Mesothelial cell of epicardium (in vitro differentiated cells): Measurements from ENCODE around the gene TANGO6. TPM values are rescaled to one million over a fixed set of nuclear protein-coding genes. Genes with fewer than 3 reads are reported as not detected.

Experiments
- DNase-seq, 2 experiments: peaks; one replicate each; pipeline ENCODE4 v3.0.0; 2021; ENCODE audit warnings: low spot score in 2 of 2; ENCODE audit not compliant: unreplicated experiment in 2 of 2
- H3K27ac Mint-ChIP-seq: 2 replicates; pipeline ENCODE4 v1.8.0; 2021; ENCODE audit warnings: mixed read lengths
- H3K27me3 Mint-ChIP-seq: 2 replicates; pipeline ENCODE4 v1.8.0; 2021; ENCODE audit warnings: low read depth, mixed read lengths
- H3K36me3 Mint-ChIP-seq: 2 replicates; pipeline ENCODE4 v1.8.0; 2021; ENCODE audit warnings: mixed read lengths
- H3K4me1 Mint-ChIP-seq: 2 replicates; pipeline ENCODE4 v1.8.0; 2021; ENCODE audit warnings: mixed read lengths
- H3K4me3 Mint-ChIP-seq: 2 replicates; pipeline ENCODE4 v1.8.0; 2021; ENCODE audit warnings: mild to moderate bottlenecking, moderate library complexity, mixed read lengths
- H3K9me3 Mint-ChIP-seq: 2 replicates; pipeline ENCODE4 v1.8.0; 2021; ENCODE audit warnings: mixed read lengths
- total RNA-seq: library from RNA; stranded (reverse); gene quantifications from 3 replicates; pipeline ENCODE4 v1.2.1, GENCODE V29; 2021
- TF ChIP-seq, protein P1 (sequence below): fragments of 200-600 bp; sonication (generic); IDR thresholded peaks from one replicate; pipeline ENCODE4 v1.5.0; 2021; ENCODE audit warnings: antibody characterized with exemption; ENCODE audit not compliant: unreplicated experiment

Gene TANGO6
- total RNA-seq, 1 donor from 2014 or later = 12.8 TPM

DNA sequence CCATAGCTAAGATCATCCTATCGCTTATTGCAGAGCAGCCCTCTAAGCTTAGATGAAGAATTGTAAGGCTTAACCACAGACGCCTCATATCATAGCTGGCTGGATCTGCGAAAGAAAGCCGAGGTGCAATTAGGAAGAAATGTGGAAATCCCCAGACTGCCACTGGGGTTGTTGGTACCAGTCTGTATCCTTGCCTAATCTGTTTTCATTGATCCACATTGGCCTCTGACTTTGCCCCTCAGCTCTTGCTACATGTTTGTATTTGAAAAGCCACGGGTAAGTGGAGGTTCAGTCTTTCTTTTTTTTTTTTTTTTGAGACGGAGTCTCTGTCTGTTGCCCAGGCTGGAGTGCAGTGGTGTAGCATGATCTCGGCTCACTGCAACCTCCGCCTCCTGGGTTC is 48.9 kb downstream of the TANGO6 start:
- no peaks in the 10 kb centered on the region for H3K4me1 Mint-ChIP-seq

DNA sequence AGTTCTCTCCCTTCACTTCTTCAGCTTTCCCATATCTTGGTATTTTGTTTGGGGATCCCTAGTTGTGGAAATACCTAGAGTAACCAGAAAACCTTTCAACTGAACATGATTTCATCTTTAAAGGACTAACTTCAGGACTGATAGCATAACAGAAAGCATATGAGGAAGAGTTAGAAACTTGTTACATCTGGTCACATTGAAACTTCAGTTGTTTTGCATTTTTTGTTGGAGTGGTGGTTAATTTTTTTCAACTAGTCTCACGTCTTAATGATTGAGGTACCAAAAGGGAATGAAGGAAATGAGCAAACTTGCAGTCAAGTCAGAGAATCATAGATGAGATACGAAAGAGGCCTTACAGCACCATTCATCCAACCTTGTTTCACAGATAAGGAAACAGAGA is 49.6 kb downstream of the TANGO6 start:
- Mint-ChIP-seq H3K4me1 (no peaks in the 10 kb centered on the region), H3K36me3 (no peaks in the 10 kb centered on the region), H3K27me3 (no peaks in the 10 kb centered on the region), H3K27ac (no peak overlapping the region), H3K4me3 (no peak overlapping the region), H3K9me3 (no peaks in the 10 kb centered on the region)
- no peak for DNase-seq
- TF ChIP-seq, protein P1, sequence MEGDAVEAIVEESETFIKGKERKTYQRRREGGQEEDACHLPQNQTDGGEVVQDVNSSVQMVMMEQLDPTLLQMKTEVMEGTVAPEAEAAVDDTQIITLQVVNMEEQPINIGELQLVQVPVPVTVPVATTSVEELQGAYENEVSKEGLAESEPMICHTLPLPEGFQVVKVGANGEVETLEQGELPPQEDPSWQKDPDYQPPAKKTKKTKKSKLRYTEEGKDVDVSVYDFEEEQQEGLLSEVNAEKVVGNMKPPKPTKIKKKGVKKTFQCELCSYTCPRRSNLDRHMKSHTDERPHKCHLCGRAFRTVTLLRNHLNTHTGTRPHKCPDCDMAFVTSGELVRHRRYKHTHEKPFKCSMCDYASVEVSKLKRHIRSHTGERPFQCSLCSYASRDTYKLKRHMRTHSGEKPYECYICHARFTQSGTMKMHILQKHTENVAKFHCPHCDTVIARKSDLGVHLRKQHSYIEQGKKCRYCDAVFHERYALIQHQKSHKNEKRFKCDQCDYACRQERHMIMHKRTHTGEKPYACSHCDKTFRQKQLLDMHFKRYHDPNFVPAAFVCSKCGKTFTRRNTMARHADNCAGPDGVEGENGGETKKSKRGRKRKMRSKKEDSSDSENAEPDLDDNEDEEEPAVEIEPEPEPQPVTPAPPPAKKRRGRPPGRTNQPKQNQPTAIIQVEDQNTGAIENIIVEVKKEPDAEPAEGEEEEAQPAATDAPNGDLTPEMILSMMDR = no peak

More for the DNA sequence above, 48.9 kb downstream of the TANGO6 start:
- H3K4me3 Mint-ChIP-seq = no peak overlapping the region
- no peak for DNase-seq
- TF ChIP-seq, protein P1 = no peak
- no peaks in the 10 kb centered on the region for H3K36me3 Mint-ChIP-seq
- H3K27me3 Mint-ChIP-seq = no peaks in the 10 kb centered on the region
- H3K9me3 Mint-ChIP-seq = no peaks in the 10 kb centered on the region
- H3K27ac Mint-ChIP-seq = no peak overlapping the region

DNA sequence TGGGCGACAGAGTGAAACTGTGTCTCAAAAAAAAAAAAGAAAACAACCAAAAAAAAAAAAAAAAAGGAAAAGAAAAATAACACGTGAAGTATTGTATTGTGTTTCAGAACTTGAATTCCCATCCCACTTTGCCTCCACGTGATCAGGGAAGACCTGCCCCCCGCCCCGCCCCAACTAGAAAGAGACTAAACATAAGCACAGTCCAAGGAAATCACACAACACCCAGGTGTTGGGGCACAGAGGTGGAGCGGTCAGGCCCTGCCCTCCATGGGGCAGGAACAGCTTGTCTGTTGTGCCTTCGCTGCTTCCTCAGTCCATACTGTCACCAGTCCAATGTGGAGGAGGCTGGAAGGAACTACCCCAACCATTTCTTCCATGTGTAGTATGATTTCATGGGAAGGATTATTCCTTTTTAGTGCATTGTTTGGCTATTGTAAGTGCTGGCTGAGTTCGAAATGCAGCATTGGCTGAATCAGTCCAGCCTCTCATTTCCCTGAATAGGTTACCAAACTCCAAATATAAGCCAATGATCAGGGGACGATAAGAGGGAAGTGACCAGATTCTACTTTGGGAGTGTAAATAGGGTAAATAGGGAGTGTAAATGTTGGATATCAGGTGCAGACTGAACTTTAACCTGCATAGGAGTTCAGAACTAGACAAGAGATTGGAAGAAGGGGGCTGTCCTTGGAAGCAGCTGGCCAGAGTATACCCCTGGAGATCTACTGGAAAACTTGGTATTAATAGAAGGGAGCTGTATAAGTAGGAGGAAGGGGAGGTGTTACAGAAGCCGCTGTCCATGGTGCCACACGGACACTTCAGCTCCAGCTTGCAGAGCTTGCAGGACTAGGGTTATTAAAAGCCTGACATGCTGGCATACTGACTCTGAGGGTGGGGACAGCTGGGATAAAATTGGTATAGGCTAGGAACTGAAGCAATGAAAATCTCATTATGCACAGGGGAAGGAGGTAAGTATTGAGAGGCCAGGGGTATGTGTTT is 50.7 kb downstream of the TANGO6 start:
- DNase-seq = peak in 1 of 2 experiments; percentile 45
- no peaks in the 10 kb centered on the region for H3K27me3 Mint-ChIP-seq
- H3K27ac Mint-ChIP-seq = no peak overlapping the region
- no peak overlapping the region for H3K4me3 Mint-ChIP-seq
- H3K36me3 Mint-ChIP-seq = no peaks in the 10 kb centered on the region
- H3K4me1 Mint-ChIP-seq = no peaks in the 10 kb centered on the region
- no peaks in the 10 kb centered on the region for H3K9me3 Mint-ChIP-seq
- TF ChIP-seq, protein P1 = no peak

DNA sequence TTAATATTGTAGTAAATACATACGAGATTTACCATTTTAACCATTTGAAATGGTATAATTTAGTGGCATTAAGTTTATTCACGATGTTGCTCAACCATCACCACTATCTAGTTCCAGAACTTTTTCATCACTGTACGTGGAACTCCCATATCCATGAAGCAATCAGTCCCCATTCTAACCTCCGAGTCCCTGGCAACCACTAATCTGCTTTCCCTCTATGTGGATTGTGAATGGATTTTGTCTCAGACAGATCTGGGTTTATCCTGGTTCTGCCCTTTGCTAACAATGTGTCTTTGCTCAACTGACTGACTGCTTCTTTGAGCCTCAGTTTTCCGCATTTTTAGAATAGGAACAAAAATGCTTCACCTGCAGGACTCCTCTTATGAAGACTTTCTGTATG is 51.4 kb downstream of the TANGO6 start:
- TF ChIP-seq, protein P1 = no peak
- Mint-ChIP-seq H3K4me3 (no peak overlapping the region), H3K9me3 (no peaks in the 10 kb centered on the region), H3K36me3 (no peaks in the 10 kb centered on the region), H3K27me3 (no peaks in the 10 kb centered on the region), H3K4me1 (no peaks in the 10 kb centered on the region), H3K27ac (no peak overlapping the region)
- DNase-seq = no peak

DNA sequence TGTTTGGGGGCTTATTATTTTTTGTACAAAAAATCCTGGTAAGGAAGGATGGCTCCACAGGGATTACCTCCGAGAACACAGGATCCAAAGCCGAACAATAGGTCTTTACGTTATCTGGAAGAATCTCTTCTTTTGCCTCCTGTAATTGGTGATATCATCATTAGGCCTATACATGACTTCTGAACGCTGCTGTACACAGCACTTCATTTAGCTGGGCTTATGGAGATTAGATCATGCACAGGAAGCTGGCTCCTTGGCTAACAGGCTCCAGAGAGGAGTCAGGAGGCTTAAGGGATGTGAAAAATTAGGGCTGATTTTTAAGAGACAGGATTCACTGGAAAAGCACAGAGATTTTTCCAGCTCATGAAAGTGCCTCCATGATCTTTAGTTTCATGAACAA is 54.7 kb downstream of the TANGO6 start:
- Mint-ChIP-seq H3K4me1 (peaks cover 3% of the 10 kb centered on the region), H3K27me3 (no peaks in the 10 kb centered on the region), H3K36me3 (no peaks in the 10 kb centered on the region), H3K4me3 (no peak overlapping the region), H3K27ac (no peak overlapping the region), H3K9me3 (no peaks in the 10 kb centered on the region)
- TF ChIP-seq, protein P1 = no peak
- DNase-seq = no peak
